HL-60 (cell line): ENCODE measurements around the gene TRIM72.

Experiments
- DNase-seq, 2 experiments: peaks; one replicate each; pipeline ENCODE4 v3.0.0-alpha.2; 2010 to 2020; ENCODE audit warnings: low read depth in 1 of 2, low spot score in 1 of 2
- H3K27ac ChIP-seq: fragments of 250-450 bp; sonication (Bioruptor Pico); replicated peaks from 2 replicates; pipeline ENCODE4 v1.5.1; 2020; ENCODE audit warnings: mild to moderate bottlenecking, moderate library complexity
- H3K27me3 ChIP-seq: fragments of 250-450 bp; sonication (Bioruptor Pico); 2 replicates; pipeline ENCODE4 v1.5.1; 2021; ENCODE audit warnings: mild to moderate bottlenecking, moderate library complexity; ENCODE audit not compliant: insufficient read depth, poor library complexity, severe bottlenecking
- H3K4me3 ChIP-seq: replicated peaks from 2 replicates; pipeline ENCODE4 v1.5.1; 2011; ENCODE audit warnings: mild to moderate bottlenecking, control low read depth, low read length; ENCODE audit not compliant: insufficient read depth
- CTCF ChIP-seq: IDR thresholded peaks from one replicate; pipeline ENCODE4 v1.5.1; 2011; ENCODE audit warnings: low read length, control low read depth, inconsistent platforms; ENCODE audit not compliant: insufficient read depth
- GABPA ChIP-seq: IDR thresholded peaks from 2 replicates; pipeline ENCODE4 v1.6.1; 2012; ENCODE audit warnings: low read depth
- POLR2AphosphoS5 ChIP-seq: IDR thresholded peaks from 2 replicates; pipeline ENCODE4 v1.6.1; 2012; ENCODE audit warnings: low read depth
- SPI1 ChIP-seq: IDR thresholded peaks from 2 replicates; pipeline ENCODE4 v1.6.1; 2012; ENCODE audit warnings: low read depth, mild to moderate bottlenecking, borderline replicate concordance
- TF ChIP-seq, protein P1 (sequence below): IDR thresholded peaks from 2 replicates; pipeline ENCODE4 v1.6.1; 2012; ENCODE audit warnings: low read depth; ENCODE audit not compliant: insufficient replicate concordance

The TRIM72 gene

DNA sequence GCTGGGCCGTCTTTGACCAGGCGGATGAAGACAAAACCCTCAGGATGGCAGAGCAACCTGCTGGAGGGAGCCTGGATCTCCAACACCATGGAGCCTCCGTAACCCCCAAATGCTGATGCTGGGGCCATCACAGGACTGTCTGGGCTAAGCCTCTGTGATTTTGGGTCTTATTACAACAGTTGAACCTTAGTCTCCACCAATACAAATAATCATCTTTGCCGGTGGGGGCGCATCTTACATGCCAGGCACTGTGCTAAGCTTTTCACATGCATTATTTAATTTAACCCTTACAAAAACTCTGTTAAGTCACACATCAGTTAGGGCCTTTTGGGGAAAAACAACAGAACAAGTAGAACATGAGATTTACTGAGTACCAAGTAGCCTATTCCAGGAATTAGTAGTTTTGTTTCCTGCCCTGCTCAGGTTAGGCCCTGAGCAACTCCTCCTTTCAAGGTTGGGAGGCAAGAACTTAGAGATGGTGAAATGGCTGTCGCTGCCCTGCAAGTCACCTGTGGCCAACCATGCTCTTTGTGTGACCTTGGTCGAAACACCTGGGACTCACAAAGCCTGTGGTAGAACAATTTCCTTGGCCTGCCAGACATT is 37.0 kb downstream of the TRIM72 start:
- no peak for DNase-seq
- Histone ChIP-seq H3K27ac (no peak overlapping the region), H3K27me3 (no peaks in the 10 kb centered on the region), H3K4me3 (no peak overlapping the region)
- TF ChIP-seq, protein P1, sequence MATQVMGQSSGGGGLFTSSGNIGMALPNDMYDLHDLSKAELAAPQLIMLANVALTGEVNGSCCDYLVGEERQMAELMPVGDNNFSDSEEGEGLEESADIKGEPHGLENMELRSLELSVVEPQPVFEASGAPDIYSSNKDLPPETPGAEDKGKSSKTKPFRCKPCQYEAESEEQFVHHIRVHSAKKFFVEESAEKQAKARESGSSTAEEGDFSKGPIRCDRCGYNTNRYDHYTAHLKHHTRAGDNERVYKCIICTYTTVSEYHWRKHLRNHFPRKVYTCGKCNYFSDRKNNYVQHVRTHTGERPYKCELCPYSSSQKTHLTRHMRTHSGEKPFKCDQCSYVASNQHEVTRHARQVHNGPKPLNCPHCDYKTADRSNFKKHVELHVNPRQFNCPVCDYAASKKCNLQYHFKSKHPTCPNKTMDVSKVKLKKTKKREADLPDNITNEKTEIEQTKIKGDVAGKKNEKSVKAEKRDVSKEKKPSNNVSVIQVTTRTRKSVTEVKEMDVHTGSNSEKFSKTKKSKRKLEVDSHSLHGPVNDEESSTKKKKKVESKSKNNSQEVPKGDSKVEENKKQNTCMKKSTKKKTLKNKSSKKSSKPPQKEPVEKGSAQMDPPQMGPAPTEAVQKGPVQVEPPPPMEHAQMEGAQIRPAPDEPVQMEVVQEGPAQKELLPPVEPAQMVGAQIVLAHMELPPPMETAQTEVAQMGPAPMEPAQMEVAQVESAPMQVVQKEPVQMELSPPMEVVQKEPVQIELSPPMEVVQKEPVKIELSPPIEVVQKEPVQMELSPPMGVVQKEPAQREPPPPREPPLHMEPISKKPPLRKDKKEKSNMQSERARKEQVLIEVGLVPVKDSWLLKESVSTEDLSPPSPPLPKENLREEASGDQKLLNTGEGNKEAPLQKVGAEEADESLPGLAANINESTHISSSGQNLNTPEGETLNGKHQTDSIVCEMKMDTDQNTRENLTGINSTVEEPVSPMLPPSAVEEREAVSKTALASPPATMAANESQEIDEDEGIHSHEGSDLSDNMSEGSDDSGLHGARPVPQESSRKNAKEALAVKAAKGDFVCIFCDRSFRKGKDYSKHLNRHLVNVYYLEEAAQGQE = no peak
- no peak for TF ChIP-seq SPI1
- no peak for TF ChIP-seq GABPA
- no peak for TF ChIP-seq POLR2AphosphoS5
- no peak for TF ChIP-seq CTCF

- Histone ChIP-seq H3K27ac (no peak overlapping the region), H3K27me3 (no peaks in the 10 kb centered on the region), H3K4me3 (no peak overlapping the region)
- TF ChIP-seq GABPA (no peak), POLR2AphosphoS5 (no peak), SPI1 (no peak), CTCF (no peak)
- TF ChIP-seq, protein P1 = no peak
- DNase-seq = no peak
Observed at GRCh38 chr16:31251435-31251834, 37.5 kb downstream of the TRIM72 start.

GRCh38 chr16:31253642-31254045 is 39.7 kb downstream of the TRIM72 start:
- DNase-seq = peak; percentile 84 to 89
- Histone ChIP-seq H3K27ac (peak overlapping the region; percentile 58), H3K4me3 (no peak overlapping the region), H3K27me3 (no peaks in the 10 kb centered on the region)
- TF ChIP-seq GABPA (no peak), SPI1 (no peak; the same call in 1 of the 2 replicates), CTCF (no peak), POLR2AphosphoS5 (no peak)
- TF ChIP-seq, protein P1 = no peak
